Measurements from ENCODE around the gene LAMA5. TPM values are rescaled to one million over a fixed set of nuclear protein-coding genes. Genes with fewer than 3 reads are reported as not detected.
A peak's percentile ranks its signal among the peaks of the same experiment; 100 is the strongest.

Gene LAMA5
- total RNA-seq, 1 experiment from 2014 or later: 321 TPM

DNA sequence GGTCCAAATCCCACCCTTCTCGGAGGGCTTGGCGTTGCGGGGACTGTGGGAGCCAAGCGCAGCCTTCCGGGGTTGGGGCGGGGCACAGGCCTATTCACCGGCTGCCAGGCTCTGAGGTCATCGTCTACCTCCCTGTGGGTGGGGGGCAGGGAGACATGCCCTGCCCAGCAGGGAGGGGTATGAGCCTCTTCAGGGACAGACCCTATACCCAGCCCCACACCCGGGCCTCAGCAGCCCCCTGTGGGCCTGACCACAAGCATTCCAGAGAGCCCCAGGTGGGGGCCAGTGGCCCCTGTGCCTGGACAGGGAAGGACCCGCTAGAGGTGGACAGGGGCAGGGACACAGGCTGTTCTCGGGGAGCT lies 11.6 kb downstream of the LAMA5 start (continued):
- TF ChIP-seq ZNF274 (IDR thresholded peaks at IDR 0.05; ENCODE audit: low read depth, low read length) (no peak), SRF (IDR thresholded peaks at IDR 0.05; ENCODE audit: low read depth) (no peak), SP1 (IDR thresholded peaks at IDR 0.05; ENCODE audit: low read depth) (no peak)
- TF ChIP-seq, protein P1, sequence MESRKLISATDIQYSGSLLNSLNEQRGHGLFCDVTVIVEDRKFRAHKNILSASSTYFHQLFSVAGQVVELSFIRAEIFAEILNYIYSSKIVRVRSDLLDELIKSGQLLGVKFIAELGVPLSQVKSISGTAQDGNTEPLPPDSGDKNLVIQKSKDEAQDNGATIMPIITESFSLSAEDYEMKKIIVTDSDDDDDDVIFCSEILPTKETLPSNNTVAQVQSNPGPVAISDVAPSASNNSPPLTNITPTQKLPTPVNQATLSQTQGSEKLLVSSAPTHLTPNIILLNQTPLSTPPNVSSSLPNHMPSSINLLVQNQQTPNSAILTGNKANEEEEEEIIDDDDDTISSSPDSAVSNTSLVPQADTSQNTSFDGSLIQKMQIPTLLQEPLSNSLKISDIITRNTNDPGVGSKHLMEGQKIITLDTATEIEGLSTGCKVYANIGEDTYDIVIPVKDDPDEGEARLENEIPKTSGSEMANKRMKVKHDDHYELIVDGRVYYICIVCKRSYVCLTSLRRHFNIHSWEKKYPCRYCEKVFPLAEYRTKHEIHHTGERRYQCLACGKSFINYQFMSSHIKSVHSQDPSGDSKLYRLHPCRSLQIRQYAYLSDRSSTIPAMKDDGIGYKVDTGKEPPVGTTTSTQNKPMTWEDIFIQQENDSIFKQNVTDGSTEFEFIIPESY (IDR thresholded peaks at IDR 0.05; ENCODE audit: extremely low read depth, insufficient replicate concordance, low read length): no peak

DNA sequence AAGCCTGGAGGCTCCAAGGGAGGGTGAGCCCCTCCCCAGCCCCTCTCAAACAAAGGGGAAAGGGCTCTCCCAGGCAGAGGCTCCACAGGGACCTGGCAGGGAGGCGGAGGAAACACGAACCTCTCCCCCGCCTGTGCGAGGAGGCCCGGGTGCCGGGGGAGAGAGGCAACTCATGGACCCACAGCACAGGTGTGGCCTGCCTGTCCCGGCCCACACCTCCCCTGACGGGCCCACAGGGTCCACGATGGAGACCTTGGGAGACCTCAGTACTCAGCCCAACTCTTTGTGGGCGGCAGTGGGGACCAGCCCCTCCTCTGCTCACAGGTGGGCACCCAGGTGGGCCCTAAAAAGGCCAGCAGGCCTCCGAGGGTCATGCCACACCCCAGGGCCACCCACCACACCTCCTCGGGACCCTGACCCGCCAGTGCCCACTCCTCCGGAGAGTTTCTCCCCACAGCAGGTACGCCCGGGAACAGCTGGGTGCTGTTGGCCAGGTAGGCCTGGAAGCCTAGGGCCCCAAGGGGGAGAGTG lies 12.2 kb downstream of the LAMA5 start:
- ATAC-seq: no peak
- intact Hi-C loops (cut with micrococcal nuclease): no loop called here
- peaks cover 78% of the 10 kb centered on the region for H3K79me2 ChIP-seq (ENCODE audit: insufficient read depth, low read length)

More for the DNA sequence above, 12.2 kb downstream of the LAMA5 start:
- no peaks in the 10 kb centered on the region for H3K9me2 ChIP-seq (ENCODE audit: insufficient read depth)
- no TSS peak for BruUV-seq (replicated peaks)
- no peak for DNase-seq (ENCODE audit: low read depth, low spot score)
- H3K4me3 ChIP-seq (replicated peaks in 1 of 2; ENCODE audit: low read depth in 1 of 2, low read length in 2 of 2): no peak overlapping the region
- H3K9ac ChIP-seq (ENCODE audit: low read length): no peak overlapping the region
- no peaks in the 10 kb centered on the region for H4K20me1 ChIP-seq (ENCODE audit: insufficient read depth)
- peak overlapping the region; percentile 91; the same call in 1 of the 2 replicates for H3K27ac ChIP-seq (ENCODE audit: low read depth, low read length)
- no peak for TF ChIP-seq JUND (IDR thresholded peaks at IDR 0.05)
- no peak for TF ChIP-seq ZNF274 (IDR thresholded peaks at IDR 0.05; ENCODE audit: low read depth, low read length)
- TF ChIP-seq EGR1 (IDR thresholded peaks at IDR 0.05; ENCODE audit: low read depth): no peak
- no peak for TF ChIP-seq EZH2 (IDR thresholded peaks at IDR 0.05)
- no peak for TF ChIP-seq CEBPB (IDR thresholded peaks at IDR 0.05; ENCODE audit: low read depth)
- TF ChIP-seq, protein P2, sequence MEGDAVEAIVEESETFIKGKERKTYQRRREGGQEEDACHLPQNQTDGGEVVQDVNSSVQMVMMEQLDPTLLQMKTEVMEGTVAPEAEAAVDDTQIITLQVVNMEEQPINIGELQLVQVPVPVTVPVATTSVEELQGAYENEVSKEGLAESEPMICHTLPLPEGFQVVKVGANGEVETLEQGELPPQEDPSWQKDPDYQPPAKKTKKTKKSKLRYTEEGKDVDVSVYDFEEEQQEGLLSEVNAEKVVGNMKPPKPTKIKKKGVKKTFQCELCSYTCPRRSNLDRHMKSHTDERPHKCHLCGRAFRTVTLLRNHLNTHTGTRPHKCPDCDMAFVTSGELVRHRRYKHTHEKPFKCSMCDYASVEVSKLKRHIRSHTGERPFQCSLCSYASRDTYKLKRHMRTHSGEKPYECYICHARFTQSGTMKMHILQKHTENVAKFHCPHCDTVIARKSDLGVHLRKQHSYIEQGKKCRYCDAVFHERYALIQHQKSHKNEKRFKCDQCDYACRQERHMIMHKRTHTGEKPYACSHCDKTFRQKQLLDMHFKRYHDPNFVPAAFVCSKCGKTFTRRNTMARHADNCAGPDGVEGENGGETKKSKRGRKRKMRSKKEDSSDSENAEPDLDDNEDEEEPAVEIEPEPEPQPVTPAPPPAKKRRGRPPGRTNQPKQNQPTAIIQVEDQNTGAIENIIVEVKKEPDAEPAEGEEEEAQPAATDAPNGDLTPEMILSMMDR (IDR thresholded peaks at IDR 0.05 in 2 of 3, conservative IDR thresholded peaks at IDR 0.05 in 1 of 3; ENCODE audit: borderline replicate concordance in 1 of 3, insufficient read depth in 1 of 3, low read depth in 2 of 3, low read length in 2 of 3): no peak
- H3K36me3 ChIP-seq (ENCODE audit: control insufficient read depth in 1 of 2, insufficient read depth in 2 of 2, low read length in 2 of 2): peaks cover 3 to 25% of the 10 kb centered on the region in 2 experiments; a peak in 2 of 4 replicates
- H2AFZ ChIP-seq (ENCODE audit: low read depth, low read length, poor library complexity, severe bottlenecking): no peak overlapping the region
- no peaks in the 10 kb centered on the region for H3K27me3 ChIP-seq (ENCODE audit: insufficient read depth, low read length)
- no peaks in the 10 kb centered on the region for H3K9me3 ChIP-seq (ENCODE audit: control insufficient read depth in 1 of 2, insufficient read depth in 1 of 2, low read depth in 1 of 2, low read length in 2 of 2)
- H3K4me2 ChIP-seq (ENCODE audit: low read length): peak overlapping the region; percentile 30; the same call in 1 of the 2 replicates
- peaks cover 65 to 92% of the 10 kb centered on the region in 2 experiments for H3K4me1 ChIP-seq (ENCODE audit: control insufficient read depth in 1 of 2, insufficient read depth in 2 of 2, low read length in 2 of 2)
- POLR2A ChIA-PET: no interaction called here
- CTCF ChIA-PET: no interaction called here
- RAD21 ChIA-PET (ENCODE audit: low non-redundant PET in 1 of 2, low total read pairs in 2 of 2, uncharacterized antibody in 2 of 2, unreplicated experiment in 2 of 2): no interaction called here
